ENCODE data around the gene UTS2R. TPM values are rescaled to one million over a fixed set of nuclear protein-coding genes. Genes with fewer than 3 reads are reported as not detected.
"Not testable (repeated sequence)": the region's sequence is repeated elsewhere in the genome, so short reads cannot be mapped to it uniquely, and the experiment has no call there.

Gene UTS2R
- total RNA-seq, 4 donors from 2014 or later, result not detected

GRCh38 chr17:82380860-82381702 lies 9.5 kb downstream of the UTS2R start:
- TF ChIP-seq POLR2A (IDR thresholded peaks at IDR 0.05), result no peak
- no peak for TF ChIP-seq CTCF (IDR thresholded peaks at IDR 0.05)
- Histone ChIP-seq H3K4me1 (peaks cover 0 to 5% of the 10 kb centered on the region in 2 donors), H3K4me3 (no peak overlapping the region), H3K36me3 (no peaks in the 10 kb centered on the region), H3K9me3 (no peaks in the 10 kb centered on the region), H3K27ac (no peak overlapping the region), H3K27me3 (peaks cover 0 to 8% of the 10 kb centered on the region in 2 donors)
- no peak for DNase-seq
- intact Hi-C loops (cut with DNase I; ENCODE audit: low total_unique reads), result no loop called here

GRCh38 chr17:82381703-82382009 lies 10.1 kb downstream of the UTS2R start:
- H3K27ac ChIP-seq; H3K4me3 ChIP-seq; H3K4me1 ChIP-seq; H3K9me3 ChIP-seq; H3K27me3 ChIP-seq; intact Hi-C loops (cut with DNase I; ENCODE audit: low total_unique reads); DNase-seq; H3K36me3 ChIP-seq: not testable (repeated sequence)

GRCh38 chr17:82382220-82382932 lies 10.8 kb downstream of the UTS2R start:
- H3K9me3 ChIP-seq; H3K36me3 ChIP-seq; H3K27ac ChIP-seq; DNase-seq; H3K4me1 ChIP-seq; intact Hi-C loops (cut with DNase I; ENCODE audit: low total_unique reads); H3K4me3 ChIP-seq; H3K27me3 ChIP-seq: not testable (repeated sequence)

- Histone ChIP-seq H3K4me1 (peaks cover 0 to 5% of the 10 kb centered on the region in 2 donors), H3K9me3 (no peaks in the 10 kb centered on the region), H3K27ac (no peak overlapping the region), H3K4me3 (no peak overlapping the region), H3K36me3 (no peaks in the 10 kb centered on the region), H3K27me3 (peaks cover 0 to 8% of the 10 kb centered on the region in 2 donors)
- no peak for DNase-seq
- intact Hi-C loops (cut with DNase I; ENCODE audit: low total_unique reads), result no loop called here
- no peak for TF ChIP-seq POLR2A (IDR thresholded peaks at IDR 0.05)
- TF ChIP-seq CTCF (IDR thresholded peaks at IDR 0.05), result no peak
These were observed 11.3 kb downstream of the UTS2R start for GRCh38 chr17:82382933-82383255.

- no peak overlapping the region for H3K4me3 ChIP-seq
- H3K27me3 ChIP-seq, result peaks cover 0 to 6% of the 10 kb centered on the region in 2 donors
- intact Hi-C loops (cut with DNase I; ENCODE audit: low total_unique reads), result no loop called here
These were observed 11.8 kb downstream of the UTS2R start for GRCh38 chr17:82383411-82383810.

More at GRCh38 chr17:82383411-82383810, 11.8 kb downstream of the UTS2R start:
- Histone ChIP-seq H3K9me3 (no peaks in the 10 kb centered on the region), H3K4me1 (peaks cover 0 to 5% of the 10 kb centered on the region in 2 donors), H3K27ac (no peak overlapping the region), H3K36me3 (no peaks in the 10 kb centered on the region)
- DNase-seq, result no peak
- no peak for TF ChIP-seq CTCF (IDR thresholded peaks at IDR 0.05)
- no peak for TF ChIP-seq POLR2A (IDR thresholded peaks at IDR 0.05)
